GM18909 (cell line): Measurements from ENCODE around the gene PRKAG1.

ENCODE experiments used
- ATAC-seq: cut with Tn5 transposase; IDR thresholded peaks from one replicate; pipeline ENCODE4 v1.9.1; 2021; ENCODE audit warnings: mild to moderate bottlenecking; ENCODE audit not compliant: unreplicated experiment, poor library complexity

Gene PRKAG1

DNA sequence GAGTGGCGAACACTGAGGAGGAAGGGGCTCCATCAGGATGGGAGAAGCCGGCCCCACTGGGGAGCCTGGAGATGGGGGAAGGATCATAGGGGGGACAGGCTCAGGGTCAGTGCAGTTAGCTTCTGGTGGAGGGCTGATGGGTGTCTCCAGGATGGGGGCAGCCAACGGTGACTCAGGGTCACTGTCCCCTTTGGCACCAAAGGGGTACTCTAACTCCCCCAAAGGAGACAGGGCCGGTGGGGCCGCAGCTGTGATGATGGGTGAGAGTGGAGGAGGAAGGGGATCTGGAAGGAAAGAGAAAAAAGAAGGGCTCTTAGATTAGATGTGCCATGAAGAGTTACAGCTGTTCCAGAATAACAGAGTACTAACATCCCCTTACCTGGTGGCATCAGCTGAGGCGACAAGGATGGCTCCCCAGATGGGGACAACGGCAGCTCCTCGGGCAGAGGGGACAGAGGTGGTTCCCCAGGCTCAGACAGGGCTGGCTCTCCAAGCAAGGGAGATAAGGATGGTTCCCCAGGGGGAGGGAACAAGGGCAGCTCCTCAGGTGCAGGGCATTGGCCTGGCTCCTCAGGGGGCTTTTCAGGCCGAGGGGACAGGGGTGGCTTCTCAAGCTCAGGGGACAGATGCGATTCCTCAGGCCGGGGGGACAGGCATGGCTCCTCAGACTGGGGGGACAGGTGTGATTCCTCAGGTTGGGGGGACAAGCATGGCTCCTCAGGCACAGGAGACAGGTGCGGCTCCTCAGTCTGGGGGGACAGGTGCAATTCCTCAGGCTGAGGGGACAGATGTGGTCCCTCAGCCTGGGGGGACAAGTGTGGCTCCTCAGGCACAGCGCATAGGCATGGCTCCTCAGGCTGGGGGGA is 32.2 kb upstream of the PRKAG1 start:
- no peak for ATAC-seq

DNA sequence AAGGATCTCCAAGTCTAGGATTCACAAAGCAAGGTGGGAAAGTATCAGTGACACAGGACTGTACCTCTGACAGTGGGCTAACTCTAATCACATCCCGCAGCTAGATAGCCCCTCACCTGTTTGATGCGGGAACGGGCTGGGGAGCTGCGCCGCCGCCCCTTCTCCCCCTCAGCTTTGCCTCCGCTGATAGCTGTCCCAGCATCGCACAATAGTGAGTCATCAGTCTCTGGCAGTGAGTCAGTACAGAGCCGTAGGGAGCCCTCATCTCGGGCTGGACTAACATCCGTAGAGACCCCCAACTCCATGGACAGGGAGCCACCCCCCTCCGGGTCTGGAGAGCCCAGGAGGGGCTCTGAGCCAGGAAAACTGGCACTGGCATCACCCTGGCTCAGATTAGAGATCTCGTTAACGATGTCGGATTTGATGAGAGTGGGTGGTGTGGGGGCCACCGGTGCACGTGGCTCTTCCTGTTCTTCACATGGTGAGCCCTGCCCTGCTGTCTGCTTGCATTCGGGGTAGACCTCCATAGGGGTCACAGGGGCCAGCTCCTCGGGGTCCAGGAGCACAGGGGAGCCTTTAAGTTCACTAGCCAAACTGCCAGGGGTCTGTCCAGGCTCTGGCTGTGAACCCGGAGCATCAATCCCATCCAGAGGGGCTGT is 31.1 kb upstream of the PRKAG1 start:
- no peak for ATAC-seq

DNA sequence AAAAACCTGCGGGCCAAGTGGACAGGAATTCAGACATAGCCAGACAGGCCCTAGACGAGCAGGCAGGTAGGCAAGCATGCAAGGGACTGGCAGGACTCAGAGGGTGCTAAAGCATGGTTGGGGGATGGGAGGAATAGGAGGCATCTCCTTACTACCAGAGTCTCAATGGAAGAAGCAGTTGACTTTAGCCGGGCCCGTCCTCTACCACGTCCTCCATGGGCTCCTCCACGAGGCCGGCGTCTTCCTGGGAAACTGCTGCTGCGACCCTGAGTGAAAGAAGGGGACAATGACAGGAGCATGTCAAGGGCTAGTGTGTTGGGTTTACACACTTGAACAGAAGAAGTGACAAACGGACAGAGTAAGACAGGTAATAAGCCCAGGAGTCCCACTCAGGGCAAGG is 30.4 kb upstream of the PRKAG1 start:
- no peak for ATAC-seq

DNA sequence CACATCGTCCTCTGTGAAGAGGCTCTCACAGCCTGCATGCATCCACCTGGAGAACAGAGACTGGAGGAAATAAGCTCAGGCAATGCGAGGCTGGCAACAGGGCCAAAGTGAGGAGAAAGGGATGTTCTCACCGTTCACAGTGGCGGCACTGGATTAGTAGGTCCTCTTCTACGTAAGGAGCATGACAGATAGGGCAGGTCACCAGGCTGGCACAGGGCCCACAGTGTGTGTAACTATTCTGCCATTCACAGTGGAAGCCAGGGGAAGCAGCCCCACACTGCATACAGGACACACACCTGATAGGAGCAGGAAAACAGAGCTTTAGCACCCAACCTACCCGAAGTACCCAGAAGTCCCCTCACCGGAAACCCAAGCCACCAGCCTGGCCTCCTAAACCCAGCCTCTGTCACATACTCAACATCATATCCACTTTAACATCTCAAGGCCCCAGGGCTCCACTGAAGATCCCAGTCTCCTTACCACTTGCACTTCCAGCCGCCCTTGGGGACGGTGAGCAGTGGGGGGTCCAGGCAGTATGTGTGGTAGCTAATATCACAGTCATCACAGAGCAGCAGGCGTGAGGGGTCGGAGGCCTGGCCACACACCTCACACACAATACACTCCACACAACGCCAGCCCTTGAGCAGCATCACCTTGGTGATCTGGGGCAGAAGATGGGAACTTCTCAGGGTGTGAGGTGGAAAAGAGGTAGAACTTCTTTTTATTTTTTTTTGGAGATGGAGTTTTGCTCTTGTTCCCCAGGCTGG is 27.7 kb upstream of the PRKAG1 start:
- no peak for ATAC-seq

DNA sequence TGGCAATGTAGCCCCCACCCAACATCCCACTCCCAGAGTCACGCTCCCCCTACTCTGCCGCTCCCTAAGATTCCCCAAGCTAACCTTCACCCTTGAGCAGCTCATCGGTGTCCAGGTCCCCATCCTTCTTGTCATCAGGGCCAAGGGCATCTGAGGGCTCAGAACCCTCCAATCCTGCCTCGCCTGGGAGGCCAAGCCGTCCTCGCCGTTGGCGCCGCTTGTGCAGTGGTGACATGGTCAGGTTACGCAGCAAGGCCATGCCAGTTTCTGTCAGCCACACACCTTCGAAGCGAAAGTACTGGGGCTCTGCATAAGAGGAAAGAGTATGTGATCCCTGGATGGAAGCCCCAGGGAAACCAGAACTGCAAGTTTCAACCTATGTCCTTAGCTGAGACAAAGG is 26.1 kb upstream of the PRKAG1 start:
- ATAC-seq: no peak

DNA sequence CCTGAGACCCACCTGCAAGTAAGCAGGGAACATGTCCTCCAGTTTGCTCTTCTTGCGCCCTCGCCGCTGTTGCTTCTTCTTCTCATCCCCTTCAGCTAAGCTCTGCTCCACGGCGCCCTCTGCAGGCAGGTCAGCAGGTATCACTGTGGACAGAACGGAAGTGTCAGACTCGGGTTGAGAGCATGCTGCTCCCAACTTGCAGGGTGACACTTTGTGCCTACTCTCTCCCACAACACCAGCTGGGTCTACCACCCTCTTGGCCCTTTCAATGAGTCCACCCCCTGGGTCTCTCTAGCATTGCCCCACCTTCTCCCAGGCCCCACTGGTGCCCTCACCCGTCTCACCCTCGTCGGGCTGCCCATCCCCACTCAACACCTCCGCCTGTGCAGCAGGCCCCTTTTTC is 25.3 kb upstream of the PRKAG1 start:
- ATAC-seq: no peak

DNA sequence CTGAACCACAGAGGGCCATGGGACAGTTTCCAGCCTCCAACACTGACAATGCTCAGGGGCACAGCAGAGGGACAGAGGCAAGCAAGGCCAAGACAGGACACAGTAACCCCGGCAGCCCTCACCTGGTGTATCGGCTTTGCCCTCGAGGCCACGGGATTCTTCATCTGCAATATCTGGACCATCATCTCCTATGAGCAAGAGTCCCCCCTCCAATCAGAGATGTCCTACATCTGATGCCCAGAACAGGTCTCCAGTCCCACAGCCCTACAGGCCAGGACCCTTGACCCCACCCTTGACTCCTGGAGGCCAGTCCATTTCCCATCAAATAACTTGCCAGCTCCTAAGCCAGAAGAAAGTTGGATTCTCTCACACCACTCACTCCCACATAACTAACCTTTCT is 24.7 kb upstream of the PRKAG1 start:
- ATAC-seq: no peak

DNA sequence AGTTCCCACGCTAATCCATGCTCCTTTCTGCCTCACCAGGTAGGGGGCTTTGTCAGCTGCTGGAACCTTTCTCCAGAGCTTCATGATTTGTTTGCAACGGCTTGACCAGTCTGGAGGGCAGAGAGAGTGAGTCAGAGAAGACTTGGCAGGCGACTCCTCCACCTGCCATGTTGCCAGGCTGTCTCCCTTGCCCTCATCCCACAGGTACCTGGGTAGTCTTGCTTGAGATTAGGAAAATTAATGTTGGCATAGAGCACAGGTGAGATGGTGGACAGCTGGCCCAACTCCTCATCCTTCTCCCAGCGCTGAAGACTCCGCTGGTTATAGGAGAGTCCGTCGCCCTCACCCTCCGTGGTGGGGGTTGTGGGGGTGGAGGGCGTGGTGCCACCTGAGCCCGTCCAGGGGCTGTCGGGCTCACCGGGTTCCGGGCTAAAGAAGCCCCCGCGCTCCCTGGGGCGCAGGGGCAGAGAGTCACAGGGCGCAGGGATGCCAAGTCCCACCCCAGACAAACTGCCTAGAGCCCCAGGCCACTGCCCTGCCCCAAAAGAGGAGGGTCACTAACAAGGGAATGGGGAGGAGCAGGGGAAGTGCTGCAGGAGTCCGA is 23.4 kb upstream of the PRKAG1 start:
- no peak for ATAC-seq

DNA sequence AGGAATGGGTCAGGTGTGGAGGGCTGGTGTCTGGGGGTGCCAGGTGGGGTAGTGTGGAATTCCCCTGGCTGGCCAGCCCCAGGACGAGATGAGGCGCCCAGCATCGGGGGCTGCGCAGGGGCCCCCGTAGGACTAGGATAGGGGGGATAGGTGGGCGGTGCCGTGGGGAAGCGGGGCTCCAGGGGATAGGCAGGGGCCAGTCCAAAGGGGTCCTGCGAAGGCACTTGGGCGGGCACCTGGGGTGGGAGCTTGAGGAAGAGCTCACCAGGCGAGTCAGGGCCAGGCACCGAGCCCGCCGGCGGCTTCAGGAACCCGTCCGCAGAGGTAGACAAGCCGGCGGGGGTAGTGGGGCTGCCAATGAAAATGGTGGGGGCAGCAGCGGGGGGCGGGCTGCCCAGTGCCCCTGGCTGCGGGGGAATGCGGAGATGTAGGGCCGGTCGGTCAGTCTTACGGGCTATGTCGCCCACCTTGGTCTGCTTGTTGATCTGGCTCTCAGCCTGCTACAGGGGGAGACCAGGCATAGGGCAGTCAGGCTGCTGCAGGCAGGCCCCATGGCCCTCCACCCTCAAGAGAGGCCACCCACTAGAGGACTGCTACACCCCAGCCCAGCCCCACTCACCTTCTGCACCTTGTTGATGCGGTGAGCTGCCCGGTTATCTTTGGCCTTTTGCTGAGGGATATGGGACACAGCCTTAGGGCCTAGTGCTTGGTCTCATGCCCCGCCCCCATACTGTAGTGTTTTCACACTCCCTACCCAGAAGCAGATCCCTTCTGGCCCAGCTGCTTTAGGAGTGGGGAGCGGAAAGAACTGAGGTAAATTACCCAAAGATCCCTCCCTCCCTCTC is 22.7 kb upstream of the PRKAG1 start:
- no peak for ATAC-seq

DNA sequence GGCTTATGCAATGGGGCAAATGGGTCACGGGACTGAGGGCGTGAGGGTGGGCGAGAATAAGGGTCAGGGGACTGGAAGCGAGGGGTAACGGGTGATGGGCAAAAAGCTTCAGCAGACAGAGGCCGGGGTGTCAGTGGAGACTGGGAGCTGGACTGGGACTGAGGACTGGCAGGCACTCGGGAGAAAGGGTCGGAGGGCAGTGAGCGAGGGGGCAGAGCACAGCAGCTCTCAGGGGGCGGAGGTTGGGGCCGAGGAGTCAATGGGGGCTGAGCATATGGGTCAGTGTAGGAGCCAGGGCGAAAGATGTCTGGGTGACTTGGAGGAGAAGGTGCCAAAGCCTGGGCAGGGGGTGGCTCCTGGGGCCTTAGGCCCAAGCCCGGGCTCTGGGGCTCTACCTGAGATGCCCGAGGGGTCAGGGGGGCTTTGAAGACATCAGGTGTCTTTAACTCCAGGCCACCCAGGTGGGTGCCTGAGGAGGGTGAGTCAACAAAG is 21.8 kb upstream of the PRKAG1 start:
- ATAC-seq: no peak

DNA sequence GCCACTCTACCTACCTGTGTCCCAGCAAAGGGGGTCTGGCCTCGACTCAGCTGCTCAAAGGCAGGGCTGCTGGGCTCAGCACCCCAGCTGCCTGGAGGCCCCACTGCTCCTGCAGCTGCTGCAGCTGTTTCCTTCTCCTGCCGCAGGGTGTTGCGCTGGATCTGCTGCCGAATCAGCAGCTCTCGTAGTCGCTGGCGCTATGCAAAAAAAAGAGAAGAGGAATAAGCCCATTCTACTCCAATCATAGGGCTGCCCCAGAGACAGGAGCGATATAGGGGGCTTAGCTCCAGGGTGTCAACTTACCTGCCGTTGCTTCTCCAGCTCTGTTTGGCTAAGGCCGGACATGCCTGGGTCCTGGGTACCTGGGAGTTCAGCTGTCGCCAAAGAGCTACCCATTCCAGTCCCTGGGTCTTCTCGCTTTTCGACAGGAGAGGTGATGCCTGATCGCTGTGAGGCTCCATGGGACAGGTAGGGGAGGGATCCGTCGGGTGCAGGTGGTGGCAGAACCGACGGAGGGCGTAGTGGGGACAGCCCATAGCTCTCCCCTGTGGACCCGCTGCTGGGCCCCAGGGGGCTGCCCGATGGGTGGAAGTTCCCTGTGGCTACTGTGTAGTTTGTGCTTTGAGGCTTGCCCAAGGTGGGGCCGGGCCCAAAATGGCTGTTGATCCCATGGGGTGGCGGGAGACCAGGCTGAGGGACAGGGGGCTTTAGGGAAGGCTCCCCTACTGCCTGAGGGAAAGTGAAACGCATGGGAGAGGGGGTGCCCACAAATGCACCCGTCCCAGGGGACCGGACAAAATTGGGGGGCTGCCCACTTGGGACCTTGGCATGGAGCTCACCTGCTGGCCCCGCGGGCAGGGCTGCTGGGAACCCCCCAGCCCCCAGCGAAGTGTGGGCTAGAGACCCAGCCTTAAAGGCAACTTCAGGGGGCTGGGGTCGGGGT is 21.1 kb upstream of the PRKAG1 start:
- ATAC-seq: no peak

DNA sequence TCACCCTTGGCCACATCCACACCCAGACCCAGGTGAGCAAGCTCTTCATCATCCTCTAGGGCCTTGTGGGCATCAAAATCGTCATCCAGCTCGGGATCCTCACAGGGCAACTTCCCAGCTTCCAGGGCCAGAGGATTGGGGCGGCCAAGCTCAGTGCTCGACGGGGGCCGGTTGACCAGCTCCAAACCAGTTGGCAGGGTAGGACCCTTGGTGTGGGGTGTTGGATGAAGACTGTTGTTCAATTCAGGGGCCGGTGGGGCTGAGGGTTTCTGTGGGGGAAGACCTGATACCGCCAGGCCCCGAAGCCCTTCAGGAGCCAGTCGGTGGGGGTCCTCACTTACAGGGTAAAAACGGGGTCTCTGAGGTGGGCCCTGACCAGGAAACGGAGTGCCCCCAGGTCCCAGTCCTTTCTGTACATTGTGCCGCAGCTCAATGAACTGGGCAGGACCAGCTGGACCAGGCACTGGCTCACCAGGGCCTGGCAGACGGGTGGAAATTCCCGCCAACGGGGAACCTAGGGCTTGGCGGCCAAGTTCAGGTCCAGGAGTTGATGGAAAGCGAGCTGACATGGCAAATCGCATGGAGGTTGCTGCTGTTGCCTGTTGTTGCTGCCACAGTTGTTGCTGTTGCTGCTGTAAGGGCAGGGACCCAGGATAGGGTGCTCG is 19.8 kb upstream of the PRKAG1 start:
- ATAC-seq: no peak

DNA sequence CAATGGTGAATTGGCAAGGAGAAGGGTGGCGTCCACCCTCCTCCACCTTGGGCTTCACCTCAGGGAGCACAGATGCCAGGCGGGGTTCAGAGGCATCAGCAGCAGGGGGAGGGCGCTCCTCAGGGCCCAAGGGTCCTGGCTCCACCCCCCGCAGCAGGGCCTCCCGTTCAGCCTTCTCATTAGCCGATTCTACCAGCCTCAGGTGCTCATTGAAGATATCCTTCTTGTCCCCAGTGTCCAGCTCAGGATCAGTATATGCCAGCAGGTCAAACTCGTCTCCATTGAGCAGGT is 19.3 kb upstream of the PRKAG1 start:
- ATAC-seq: no peak

DNA sequence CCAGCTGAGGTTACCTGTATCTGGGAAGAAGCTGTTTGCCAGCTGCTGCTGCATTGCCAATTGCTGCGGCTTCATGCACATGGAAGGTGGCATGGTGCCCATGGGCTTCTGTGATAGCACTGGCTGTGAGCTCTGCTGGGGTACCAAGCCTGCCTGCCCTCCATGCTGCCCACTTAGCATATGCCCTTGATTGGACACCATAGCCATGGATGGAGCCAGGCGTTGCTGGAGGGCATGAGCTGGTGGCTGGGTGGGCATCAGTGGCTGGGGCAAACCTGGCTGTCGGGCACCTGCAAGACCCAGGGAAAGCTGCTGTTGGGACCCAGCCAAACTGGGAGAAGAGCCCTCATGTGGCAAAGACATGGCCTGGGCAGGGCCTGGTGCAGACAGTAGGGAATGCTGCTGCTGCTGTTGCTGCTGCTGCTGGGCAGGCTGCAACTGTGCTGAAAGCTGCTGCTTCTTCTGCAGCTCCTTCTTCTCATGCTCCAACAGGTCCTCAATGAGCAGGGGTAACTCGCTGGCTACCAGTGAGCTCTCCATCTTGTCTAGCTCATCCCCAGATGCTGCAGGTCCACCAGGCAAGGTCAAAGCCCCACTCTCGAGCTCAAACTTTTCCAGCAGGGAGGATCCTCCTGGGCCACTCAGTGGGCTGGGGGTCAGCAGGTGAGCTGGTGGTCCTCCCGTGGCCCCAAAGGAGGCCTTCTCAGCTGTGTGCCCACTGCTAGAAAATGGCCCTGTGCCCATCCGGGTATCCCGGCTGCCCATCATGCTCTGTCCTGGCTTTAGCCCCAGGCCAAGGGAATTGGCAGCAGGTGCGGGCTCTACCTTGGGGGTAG is 18.8 kb upstream of the PRKAG1 start:
- no peak for ATAC-seq

DNA sequence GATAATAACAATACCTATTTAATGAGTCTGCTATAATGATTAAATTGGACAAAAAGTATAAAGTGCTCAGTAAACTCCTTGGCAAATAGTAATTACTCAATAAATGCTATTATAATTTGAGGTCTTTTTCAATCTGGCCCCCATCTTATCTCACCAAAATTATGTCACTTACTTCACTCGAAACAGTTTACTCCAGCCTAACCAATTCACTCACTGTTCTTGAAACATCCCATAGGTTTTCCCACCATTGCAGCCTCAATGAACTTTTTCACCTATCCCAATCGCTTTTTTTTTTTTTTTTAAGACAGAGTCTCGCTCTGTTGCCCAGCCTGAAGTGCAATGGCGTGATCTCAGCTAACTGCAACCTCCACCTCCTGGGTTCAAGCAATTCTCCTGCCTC is 17.5 kb upstream of the PRKAG1 start:
- ATAC-seq: no peak

DNA sequence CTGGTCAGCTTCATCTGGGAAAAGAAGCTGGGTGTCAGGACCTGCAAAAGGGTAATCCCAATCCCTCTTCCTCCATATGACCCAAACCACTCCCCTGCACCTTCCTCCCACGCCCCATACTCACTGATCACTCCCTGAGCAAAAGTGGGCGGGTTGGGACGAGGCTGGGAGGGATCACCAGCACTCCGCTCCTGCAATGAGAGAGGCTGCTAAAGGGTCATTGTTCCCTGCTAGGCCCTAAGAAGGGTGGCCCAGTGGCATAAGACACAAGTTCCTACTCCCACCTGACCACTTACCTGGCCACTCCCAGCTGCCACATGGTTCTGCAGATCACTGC is 15.7 kb upstream of the PRKAG1 start:
- ATAC-seq: no peak

DNA sequence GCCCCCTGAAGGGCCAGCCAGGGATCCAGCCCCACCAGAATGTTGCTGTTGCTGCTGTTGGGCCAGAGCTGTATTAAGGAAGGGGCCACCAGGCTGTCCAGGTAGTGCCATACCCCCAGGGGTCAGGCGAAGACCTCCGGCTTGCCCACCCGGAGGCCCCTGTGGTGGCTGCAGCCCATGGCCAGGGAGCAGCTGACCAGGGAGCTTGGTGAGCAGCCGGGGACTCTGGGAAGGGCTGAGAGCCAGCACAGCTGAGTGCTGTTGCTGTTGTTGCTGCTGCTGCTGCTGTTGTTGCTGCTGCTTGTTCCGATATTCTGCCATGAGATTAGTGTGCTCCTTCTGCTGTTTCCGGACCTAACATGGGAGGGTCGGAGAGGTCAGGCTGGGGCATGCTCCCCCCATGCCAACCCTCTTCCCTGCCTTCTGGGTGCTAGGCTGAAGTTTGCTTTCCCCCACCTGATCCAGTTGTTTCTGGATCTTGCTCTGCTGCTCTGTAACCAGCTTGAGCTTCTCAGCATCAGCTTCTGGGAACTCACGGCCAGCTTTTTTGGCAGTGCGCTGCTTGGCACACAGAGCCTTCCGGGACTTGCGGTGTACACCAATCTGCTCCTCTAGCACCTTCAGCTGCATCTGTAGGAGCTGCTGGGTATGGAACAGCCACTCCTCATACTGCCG is 15.2 kb upstream of the PRKAG1 start:
- no peak for ATAC-seq
